ENCODE measurements around the gene CCDC85A. TPM values are rescaled to one million over a fixed set of nuclear protein-coding genes. Genes with fewer than 3 reads are reported as not detected.

The CCDC85A gene
- total and polyA plus RNA-seq, 12 donors = 0.13 to 1.1 (median 0.65) TPM; not detected in 1

DNA sequence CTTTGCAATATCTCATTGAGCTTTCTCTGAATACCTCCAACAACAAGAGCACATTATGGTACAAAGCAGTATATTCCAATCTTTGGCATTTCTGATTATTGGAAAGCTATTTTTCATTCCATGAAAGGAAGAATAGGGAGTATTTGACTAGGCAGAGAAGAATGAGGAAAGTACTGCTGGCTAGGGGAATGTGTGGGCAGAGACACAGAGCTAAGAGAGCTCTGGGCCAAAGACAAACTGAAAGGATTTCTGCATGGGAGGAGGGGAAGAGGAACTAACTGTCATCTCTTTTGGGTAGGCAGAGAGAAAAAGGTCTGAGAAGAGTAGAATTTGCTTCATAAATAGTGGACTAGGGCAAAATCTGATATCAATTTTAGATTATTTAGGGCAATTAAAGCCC, 150.8 kb downstream of the CCDC85A start:
- Histone ChIP-seq H3K36me3 (replicated peaks in 1 of 2) (no peaks in the 10 kb centered on the region), H3K4me1 (replicated peaks in 1 of 2) (no peaks in the 10 kb centered on the region), H3K27ac (no peak overlapping the region), H3K27me3 (no peaks in the 10 kb centered on the region), H3K9me3 (replicated peaks in 1 of 3) (no peaks in the 10 kb centered on the region), H3K4me3 (no peak overlapping the region)
- intact Hi-C loops (cut with DNase I) = no loop called here
- no peak for TF ChIP-seq POLR2A (IDR thresholded peaks at IDR 0.05)
- TF ChIP-seq, protein P1, sequence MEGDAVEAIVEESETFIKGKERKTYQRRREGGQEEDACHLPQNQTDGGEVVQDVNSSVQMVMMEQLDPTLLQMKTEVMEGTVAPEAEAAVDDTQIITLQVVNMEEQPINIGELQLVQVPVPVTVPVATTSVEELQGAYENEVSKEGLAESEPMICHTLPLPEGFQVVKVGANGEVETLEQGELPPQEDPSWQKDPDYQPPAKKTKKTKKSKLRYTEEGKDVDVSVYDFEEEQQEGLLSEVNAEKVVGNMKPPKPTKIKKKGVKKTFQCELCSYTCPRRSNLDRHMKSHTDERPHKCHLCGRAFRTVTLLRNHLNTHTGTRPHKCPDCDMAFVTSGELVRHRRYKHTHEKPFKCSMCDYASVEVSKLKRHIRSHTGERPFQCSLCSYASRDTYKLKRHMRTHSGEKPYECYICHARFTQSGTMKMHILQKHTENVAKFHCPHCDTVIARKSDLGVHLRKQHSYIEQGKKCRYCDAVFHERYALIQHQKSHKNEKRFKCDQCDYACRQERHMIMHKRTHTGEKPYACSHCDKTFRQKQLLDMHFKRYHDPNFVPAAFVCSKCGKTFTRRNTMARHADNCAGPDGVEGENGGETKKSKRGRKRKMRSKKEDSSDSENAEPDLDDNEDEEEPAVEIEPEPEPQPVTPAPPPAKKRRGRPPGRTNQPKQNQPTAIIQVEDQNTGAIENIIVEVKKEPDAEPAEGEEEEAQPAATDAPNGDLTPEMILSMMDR (IDR thresholded peaks at IDR 0.05) = no peak
- no peak for DNase-seq

DNA sequence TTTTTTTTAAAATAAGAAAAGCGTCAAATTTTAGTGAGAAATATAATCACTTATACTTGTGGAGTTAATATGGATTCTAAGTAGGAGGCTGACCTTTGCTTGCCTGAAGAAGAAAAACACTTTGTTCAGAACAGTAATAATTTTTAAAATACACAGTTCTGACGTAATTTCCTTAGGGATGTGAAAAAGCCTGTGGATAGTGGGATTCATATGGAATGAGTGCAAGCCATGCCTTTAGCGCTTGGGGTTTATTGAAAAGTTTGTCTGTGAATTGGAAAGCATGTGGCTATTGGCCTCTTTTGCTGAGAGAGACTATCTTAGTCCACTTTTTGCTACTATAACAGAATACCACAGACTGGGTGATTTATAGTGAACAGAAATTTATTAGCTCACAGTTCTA, 151.3 kb downstream of the CCDC85A start:
- no peaks in the 10 kb centered on the region for H3K4me1 ChIP-seq (replicated peaks in 1 of 2)
- WGBS, 4 donors = 72 to 81% (median 76%) methylated on average over 3 of the region's 3 CpGs
- no peak overlapping the region for H3K4me3 ChIP-seq
- H3K36me3 ChIP-seq (replicated peaks in 1 of 2) = no peaks in the 10 kb centered on the region
- H3K27me3 ChIP-seq = no peaks in the 10 kb centered on the region
- H3K27ac ChIP-seq = no peak overlapping the region
- intact Hi-C loops (cut with DNase I) = no loop called here
- no peak for DNase-seq
- TF ChIP-seq, protein P1 (IDR thresholded peaks at IDR 0.05) = no peak
- no peak for TF ChIP-seq POLR2A (IDR thresholded peaks at IDR 0.05)
- H3K9me3 ChIP-seq (replicated peaks in 1 of 3) = no peaks in the 10 kb centered on the region

DNA sequence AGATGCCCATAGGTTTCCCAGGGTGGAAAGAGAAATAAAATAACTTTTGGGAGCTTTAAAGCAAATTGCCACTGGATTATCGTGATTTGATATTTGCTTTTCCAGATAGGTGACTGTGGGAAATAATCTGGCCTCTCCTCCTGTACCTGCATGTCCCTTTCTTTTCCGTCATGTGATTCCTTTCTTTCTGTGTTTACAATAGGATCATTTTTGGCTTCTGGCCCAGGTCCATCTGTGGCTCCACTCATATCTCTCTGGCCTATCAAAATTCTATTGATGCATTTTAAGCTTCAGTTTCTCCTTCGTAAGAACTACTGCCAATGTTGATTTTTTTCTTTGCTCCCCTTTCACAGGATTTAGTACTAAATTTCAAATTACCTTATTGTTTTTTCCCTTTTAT, 153.6 kb downstream of the CCDC85A start:
- Histone ChIP-seq H3K4me3 (no peak overlapping the region), H3K27ac (no peak overlapping the region), H3K36me3 (replicated peaks in 1 of 2) (no peaks in the 10 kb centered on the region), H3K4me1 (replicated peaks in 1 of 2) (no peaks in the 10 kb centered on the region), H3K27me3 (no peaks in the 10 kb centered on the region), H3K9me3 (replicated peaks in 1 of 3) (no peaks in the 10 kb centered on the region)
- 55 to 78% (median 66%) methylated on average over 3 of the region's 3 CpGs for WGBS, 4 donors
- DNase-seq = no peak
- intact Hi-C loops (cut with DNase I) = no loop called here
- TF ChIP-seq POLR2A (IDR thresholded peaks at IDR 0.05) = no peak
- TF ChIP-seq, protein P1 (IDR thresholded peaks at IDR 0.05) = no peak

DNA sequence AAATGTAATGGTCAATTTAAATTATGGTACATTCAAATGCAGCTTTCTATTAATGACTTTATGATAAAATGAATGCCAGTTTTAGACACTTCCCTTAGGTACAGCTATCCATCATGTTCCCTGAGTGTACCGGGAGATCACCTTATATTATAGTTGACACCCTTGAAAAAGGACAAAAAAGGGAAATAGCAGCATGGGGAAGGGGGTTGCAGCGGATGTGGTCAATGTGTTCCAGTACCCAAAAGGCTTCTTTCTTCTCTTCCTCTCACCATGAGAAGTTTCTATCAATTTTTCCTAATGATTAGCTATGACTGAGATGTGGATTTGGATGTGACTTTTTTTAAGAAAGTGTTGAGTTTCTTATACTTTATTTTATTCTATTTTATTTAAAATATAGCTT, 154.4 kb downstream of the CCDC85A start:
- Histone ChIP-seq H3K4me3 (no peak overlapping the region), H3K27me3 (no peaks in the 10 kb centered on the region), H3K36me3 (replicated peaks in 1 of 2) (no peaks in the 10 kb centered on the region), H3K27ac (no peak overlapping the region), H3K4me1 (replicated peaks in 1 of 2) (no peaks in the 10 kb centered on the region), H3K9me3 (replicated peaks in 1 of 3) (no peaks in the 10 kb centered on the region)
- TF ChIP-seq POLR2A (IDR thresholded peaks at IDR 0.05) = no peak
- TF ChIP-seq, protein P1 (IDR thresholded peaks at IDR 0.05) = no peak
- 75 to 80% (median 76%) methylated on average over 2 of the region's 2 CpGs for WGBS, 4 donors
- no peak for DNase-seq
- intact Hi-C loops (cut with DNase I) = no loop called here
